ENCODE results near the gene DCANP1.
"Not testable (repeated sequence)": the region's sequence is repeated elsewhere in the genome, so short reads cannot be mapped to it uniquely, and the experiment has no call there.

DCANP1 gene, protein sequence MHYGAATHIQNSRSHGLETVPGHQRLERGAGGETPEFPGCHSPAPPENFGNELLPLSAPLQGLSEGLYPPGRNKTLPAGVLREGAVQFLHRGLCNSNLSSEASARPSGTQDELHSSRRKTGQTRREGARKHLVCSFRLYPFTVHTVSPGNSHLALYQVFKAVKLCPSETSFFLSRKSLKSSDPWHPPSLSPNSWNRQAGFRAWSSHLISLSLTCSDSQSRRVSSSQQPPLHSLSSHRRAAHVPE

GRCh38 chr5:135447298-135447929 lies at the start of gene DCANP1:
Gene DCANP1, minus strand, starts transcription at chr5:135447348. Its CDS starts 240 bp downstream, at chr5:135447108.
- DNase-seq (ENCODE audit: low read depth in 2 of 2): no peak

GRCh38 chr5:135495531-135495930 lies 48.4 kb upstream of the DCANP1 start:
- not testable (repeated sequence) for DNase-seq (ENCODE audit: low read depth in 2 of 2)

GRCh38 chr5:135494196-135494595 lies 47.0 kb upstream of the DCANP1 start:
- no peak for DNase-seq (ENCODE audit: low read depth in 2 of 2)

- DNase-seq (ENCODE audit: low read depth in 2 of 2): no peak
Measured at GRCh38 chr5:135493406-135494180, 46.4 kb upstream of the DCANP1 start.

- DNase-seq (ENCODE audit: low read depth in 2 of 2): no peak
Measured at GRCh38 chr5:135492319-135492626, 45.1 kb upstream of the DCANP1 start.

GRCh38 chr5:135491552-135492318 lies 44.6 kb upstream of the DCANP1 start:
- DNase-seq (ENCODE audit: low read depth in 2 of 2): no peak

GRCh38 chr5:135491038-135491551 lies 43.9 kb upstream of the DCANP1 start:
- DNase-seq (ENCODE audit: low read depth in 2 of 2): no peak

- no peak for DNase-seq (ENCODE audit: low read depth in 2 of 2)
Measured at GRCh38 chr5:135490245-135491037, 43.3 kb upstream of the DCANP1 start.

DNA sequence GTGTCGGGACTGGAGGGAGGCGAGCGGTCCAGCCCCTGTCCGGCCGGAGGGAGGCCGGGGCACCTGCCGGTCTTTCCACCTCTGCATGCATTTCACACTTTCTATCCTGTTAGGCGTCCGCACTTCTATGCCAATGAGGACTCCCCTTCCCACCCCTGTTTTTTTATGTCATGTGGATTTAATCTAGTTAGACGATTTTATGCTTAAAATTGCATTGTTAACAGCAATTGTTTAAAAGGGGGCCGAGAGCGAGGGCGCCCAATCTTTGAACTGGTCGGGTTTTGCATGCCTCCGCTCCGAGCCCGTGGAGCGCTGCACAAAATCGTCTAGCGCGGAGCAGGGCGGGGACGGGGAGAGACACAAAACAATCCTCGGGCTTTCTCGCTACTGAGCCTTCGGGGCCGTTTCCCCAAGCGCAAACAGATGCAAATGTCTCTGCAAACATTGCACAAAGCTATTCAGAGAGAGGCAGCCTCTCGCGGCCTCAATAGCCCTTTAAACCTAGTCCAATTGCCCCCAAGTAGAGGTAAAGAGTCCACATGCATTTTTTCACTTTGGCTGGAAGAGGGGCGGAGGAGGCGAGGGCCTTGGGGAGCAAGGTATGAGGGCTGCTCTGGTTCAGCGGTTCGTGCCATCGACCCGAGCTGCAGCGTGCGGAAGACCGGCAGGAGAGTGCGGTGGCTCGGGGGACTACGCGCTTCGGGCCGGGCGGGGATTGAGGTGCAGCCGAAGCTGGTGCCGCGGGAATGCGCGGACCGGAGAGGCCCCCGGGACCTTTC lies 42.5 kb upstream of the DCANP1 start:
- no peak for DNase-seq (ENCODE audit: low read depth in 2 of 2)

- no peak for DNase-seq (ENCODE audit: low read depth in 2 of 2)
Measured at GRCh38 chr5:135488727-135489465, 41.7 kb upstream of the DCANP1 start.

- no peak for DNase-seq (ENCODE audit: low read depth in 2 of 2)
Measured at GRCh38 chr5:135487839-135488514, 40.8 kb upstream of the DCANP1 start.

DNA sequence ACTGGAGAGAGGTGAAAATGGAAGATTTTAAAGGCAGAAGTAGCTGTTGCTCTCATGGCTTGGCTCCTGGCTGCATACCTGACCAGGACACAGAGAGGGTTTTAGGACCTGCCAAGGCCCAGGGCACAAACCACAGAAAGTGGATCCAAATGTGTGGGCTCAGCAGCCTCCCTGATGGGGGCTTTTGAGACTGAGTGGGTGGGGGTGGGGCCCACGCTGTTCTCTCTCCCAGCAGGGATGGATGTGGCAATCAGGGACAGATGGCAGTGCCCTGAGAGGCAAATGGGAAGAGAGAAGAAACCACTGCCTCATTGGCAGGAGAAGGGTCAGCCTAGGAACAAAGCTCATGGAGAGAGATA lies 39.9 kb upstream of the DCANP1 start:
- DNase-seq (ENCODE audit: low read depth in 2 of 2): no peak

GRCh38 chr5:135486131-135487036 lies 39.2 kb upstream of the DCANP1 start:
- DNase-seq (ENCODE audit: low read depth in 2 of 2): no peak

DNA sequence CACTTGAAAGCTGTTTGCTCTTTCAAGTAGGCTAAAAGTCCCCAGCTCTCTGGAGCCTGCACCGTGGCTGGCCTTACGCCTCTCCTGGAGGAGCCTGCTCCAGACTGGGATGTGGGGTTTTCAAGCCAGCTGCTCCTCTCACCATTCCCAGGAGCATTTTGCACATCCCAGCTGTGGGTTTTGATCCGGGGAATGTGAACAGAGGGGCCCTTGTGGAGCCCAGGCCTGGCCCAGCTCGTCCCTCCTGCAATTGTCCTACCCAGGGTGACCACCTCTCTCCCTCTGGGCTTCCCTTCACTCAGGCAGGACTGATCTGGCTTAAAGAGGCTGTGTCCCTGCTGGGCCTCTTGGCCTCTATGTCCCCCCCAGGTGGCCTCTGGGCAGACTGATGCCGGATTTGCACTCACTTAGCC lies 37.5 kb upstream of the DCANP1 start:
- DNase-seq (ENCODE audit: low read depth in 2 of 2): no peak

DNA sequence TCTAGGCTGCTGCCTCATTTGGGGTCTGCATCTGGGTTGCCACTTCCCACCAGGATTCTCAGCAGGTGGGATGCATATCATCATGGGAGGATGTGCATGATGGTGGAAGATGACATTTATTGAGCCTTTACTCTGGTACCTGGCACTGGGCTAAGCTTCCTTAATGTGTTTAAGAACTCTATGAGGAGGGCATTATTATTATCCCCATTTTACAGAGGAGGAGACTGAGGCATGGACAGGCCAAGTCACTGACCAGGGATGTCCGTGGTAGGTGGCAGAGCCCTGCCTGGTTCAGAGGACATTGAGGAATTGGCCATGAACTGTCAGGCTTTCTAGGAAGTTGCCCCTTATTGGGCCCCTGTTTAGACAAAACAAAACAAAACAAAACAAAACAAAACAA lies 36.1 kb upstream of the DCANP1 start:
- no peak for DNase-seq (ENCODE audit: low read depth in 2 of 2)

- no peak for DNase-seq (ENCODE audit: low read depth in 2 of 2)
Measured at GRCh38 chr5:135482381-135482933, 35.3 kb upstream of the DCANP1 start.

DNA sequence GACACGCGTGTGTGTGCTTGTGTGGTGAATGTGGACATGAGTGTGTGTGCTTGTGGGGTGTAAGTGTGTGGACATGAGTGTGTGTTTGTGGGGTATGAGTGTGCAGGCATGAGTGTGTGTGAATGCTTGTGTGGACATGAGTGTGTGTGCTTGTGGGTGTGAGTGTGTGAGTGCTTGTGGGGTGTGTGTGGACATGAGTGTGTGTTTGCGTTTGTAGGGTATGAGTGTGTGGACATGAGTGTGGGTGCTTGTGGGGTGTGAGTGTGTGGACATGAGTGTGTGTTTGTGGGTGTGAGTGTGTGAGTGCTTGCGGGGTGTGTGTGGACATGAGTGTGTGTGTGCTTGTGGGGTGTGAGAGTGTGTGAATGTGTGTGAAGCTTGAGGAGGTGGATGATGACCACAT lies 34.8 kb upstream of the DCANP1 start:
- DNase-seq (ENCODE audit: low read depth in 2 of 2): no peak

DNA sequence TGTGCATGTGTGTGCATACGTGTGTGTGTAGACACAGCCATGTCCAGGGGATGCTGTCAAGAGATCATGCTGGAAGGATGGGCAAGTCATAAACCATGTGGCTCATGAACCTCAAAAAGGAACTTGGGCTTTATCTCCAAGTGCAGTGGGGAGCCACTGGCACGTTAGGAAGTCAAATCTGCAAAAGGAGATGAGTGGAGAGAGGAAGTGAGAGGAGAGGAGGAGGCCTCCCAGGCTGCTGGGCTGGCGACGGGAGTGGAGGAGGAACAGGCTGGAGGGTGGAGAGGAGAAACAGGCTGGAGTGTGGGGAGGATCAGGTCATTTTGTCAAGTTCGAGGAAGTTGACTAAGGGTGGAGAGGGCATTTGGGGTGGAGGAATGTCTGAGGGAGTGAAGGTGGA lies 34.2 kb upstream of the DCANP1 start:
- DNase-seq (ENCODE audit: low read depth in 2 of 2): no peak
